Fibroblast of skin of abdomen (primary cell): ENCODE measurements around the gene SERPINI1. TPM values are rescaled to one million over a fixed set of nuclear protein-coding genes. Genes with fewer than 3 reads are reported as not detected.
A peak's percentile ranks its signal among the peaks of the same experiment; 100 is the strongest.

Source experiments
- DNase-seq: peaks from one replicate; pipeline ENCODE4 v3.0.0-alpha.2; 2013
- polyA plus RNA-seq, 2 experiments: library from polyadenylated mRNA; unstranded; fragments of 120-200 nt; gene quantifications; one replicate each; pipeline ENCODE4 v1.2.1, GENCODE V29; 2013; ENCODE audit not compliant: insufficient read length in 2 of 2

Gene SERPINI1, protein sequence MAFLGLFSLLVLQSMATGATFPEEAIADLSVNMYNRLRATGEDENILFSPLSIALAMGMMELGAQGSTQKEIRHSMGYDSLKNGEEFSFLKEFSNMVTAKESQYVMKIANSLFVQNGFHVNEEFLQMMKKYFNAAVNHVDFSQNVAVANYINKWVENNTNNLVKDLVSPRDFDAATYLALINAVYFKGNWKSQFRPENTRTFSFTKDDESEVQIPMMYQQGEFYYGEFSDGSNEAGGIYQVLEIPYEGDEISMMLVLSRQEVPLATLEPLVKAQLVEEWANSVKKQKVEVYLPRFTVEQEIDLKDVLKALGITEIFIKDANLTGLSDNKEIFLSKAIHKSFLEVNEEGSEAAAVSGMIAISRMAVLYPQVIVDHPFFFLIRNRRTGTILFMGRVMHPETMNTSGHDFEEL
- 0.39 TPM for polyA plus RNA-seq (2013, experiment 1 of 2; ENCODE audit: insufficient read length)
- polyA plus RNA-seq (2013, experiment 2 of 2; ENCODE audit: insufficient read length): 0.42 TPM

DNA sequence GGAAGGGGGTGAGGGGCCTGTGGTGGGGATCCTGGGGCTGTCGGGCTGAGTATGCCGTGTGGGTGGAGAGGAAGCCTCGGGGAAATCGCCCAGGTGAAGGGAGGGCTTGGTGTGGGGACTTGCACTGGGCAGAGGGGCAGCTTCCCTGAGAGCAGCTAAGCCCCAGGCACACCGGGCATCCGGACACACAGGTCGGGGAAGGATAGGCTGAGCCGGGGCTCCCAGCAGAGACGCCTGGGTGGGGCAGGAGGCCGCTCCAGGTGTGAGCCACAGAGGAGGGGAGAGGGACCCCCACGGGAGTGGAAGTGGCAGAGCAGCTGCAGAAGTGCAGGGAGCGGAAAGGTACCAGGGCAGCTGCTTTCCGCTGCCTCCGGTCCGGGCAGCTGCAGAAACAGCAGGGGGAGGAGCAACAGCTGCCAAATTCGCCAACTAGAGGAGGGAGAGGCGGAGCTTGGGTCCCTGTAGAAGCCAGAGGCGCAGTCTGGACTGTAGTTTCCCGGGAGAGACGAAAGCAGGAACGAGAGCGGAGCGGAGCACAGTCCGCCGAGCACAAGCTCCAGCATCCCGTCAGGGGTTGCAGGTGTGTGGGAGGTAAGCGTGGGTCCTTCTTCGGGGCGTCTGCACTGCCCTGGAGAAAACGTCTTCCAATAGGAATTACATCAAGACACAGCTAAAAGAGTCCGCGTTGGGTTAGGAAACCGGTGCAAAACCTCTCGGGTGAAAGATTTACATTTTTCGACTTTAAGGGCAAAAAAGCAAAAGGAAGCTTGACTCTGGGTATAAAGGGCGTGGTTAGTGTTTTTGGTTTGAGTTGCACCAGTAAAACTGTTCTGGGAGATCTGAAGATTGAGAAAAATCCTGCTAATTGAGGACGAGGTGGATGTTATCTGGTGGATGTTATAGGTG lies at the start of gene SERPINI1:
SERPINI1 (plus strand) TSS at position 489 of the 906 bp plus-strand sequence. CDS start 53,408 bp downstream, outside the sequence.
- peak; percentile 84 for DNase-seq

DNA sequence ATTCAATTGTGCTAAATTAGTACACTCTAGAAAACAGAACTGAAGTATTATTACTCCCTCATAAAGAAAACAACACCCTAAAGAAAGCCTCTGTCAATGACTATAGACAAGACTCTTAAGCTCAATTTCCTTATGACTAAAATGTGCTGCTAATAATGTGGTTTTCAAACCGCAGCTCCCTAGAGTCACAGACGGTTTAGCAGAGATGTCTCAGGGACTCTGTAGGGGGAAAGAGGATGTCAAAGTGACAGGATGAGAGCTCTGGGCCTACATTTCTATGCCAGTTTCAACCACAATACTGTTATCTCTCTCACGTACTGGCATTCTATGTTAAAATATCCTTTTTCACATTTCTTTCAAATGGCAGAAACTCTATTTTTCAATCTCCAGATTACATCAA lies 44.2 kb upstream of the SERPINI1 start:
- peak; percentile 6 for DNase-seq

DNA sequence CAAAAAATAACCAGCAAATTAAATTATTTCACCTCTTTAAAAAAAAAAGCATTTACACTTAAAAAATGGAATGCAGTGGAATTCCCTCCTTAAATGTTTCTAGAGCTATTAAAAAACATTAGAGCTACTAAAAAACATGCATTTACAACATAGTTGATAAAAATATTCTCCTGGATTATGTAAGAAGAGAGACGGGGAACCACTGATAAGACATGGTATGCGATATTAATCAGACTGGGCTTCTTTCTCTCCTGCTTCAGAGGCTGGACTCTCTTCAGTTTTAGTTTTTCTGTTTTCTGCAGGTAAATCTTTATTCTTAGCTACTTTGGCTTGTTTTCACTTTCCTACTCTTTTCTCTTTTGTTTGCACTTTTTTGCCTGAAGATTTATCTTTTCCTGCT lies 41.4 kb upstream of the SERPINI1 start:
- no peak for DNase-seq

DNA sequence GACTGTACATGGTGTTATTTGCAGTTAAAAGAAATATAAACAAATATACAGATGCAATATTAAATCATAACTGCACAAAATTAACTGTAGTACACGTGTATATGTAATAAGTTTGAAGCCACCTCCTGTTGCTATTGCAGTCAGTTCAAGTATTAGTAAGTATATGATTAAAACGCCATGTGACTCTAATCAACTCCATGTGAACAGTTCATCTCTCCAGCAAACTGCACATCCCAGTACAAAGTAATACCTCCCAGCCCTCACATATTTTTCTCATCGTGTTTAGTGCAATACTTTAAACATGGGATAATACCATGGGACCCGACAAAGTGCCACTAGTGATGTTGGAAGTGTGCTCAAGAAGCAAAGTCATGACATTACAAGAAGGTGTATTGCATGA lies 35.5 kb upstream of the SERPINI1 start:
- peak; percentile 17 for DNase-seq

DNA sequence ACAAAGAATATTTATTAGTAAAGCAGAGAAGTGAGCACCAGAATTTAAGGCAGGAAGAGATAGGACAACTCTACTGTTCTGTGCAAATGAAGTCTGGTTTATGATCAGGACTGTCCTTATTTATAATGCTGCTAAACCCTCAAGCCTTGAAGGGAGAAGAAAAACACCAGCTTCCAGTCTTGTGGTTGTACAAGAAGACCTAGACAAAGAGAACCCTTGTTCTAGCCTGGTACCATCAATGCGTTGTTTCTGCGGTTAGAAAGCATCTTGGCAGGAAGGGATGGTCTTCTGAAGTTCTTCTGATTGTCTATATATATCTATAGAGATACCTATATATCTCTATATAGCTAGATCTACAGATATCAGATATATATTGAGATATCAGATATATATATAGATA lies 34.6 kb upstream of the SERPINI1 start:
- no peak for DNase-seq

DNA sequence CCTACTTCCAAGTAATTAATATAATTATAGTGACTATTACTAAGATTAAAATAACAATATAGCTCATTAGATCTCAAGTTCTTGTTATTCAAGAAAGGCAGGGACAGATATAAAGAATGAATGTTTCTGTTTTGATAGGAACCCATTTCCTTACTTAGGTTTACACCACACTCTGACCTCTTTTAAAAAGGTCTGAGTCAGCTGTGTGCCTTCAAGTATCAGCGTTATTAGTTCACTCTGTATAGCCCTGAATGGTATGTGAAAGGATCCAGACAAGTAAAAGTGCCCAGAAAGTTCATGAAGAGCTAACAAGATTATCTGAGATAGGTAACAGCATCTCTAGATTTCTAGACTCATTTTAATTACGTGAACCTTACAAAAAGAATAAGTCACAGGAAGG lies 29.7 kb upstream of the SERPINI1 start:
- no peak for DNase-seq

DNA sequence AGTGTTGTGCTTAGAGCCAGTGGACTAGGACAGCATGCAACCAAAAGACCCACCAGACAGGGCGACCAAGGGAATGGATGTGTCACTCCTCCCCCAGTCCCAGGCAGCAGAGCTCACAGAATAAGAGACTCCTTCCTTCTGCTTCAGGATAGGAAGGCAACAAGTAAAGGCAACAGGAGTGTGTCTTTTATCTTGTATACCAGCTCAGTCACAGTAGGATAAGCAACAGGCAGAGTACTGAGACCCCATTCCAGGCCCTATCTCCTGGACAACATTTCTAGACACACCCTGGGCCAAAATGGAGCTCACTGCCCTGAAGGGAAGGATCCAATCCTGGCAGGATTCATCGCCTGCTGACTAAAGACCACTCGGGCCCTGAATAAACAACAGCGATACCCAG lies 25.8 kb upstream of the SERPINI1 start:
- DNase-seq: no peak

DNA sequence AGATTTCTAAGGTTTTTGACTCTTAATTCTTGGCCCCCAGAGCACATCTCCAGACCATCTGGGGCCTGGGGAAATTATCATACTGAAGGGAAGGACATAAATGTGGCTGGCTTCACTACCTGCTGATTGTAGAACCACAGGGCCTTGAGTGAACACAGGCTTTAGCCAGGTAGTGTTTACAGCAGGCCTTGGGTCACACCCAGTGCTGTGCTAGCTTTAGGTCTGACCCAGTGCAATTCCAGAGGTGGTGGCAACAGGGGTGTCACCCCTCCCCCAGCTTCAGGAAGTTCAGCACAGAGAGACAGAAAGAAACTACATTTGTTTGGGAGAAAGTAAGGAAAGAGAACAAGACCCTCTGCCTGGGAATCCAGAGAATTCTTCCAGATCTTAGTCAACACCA lies 25.0 kb upstream of the SERPINI1 start:
- DNase-seq: no peak

DNA sequence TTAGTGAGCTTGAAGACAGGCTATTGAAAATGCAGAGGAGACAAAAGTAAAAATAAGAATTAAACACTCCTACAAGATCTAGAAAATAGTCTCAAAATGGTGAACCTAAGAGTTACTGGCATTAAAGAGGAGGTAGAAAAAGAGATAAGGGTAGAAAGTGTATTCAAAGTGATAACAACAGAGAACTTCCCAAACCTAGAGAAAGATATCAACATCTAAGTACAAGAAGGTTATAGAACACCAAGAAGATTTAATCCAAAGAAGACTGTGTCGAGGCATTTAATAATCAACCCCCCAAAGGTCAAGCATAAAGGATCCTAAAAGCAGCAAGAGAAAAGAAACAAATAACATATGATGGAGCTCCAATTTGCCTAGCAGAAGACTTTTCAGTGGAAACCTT lies 24.1 kb upstream of the SERPINI1 start:
- no peak for DNase-seq

DNA sequence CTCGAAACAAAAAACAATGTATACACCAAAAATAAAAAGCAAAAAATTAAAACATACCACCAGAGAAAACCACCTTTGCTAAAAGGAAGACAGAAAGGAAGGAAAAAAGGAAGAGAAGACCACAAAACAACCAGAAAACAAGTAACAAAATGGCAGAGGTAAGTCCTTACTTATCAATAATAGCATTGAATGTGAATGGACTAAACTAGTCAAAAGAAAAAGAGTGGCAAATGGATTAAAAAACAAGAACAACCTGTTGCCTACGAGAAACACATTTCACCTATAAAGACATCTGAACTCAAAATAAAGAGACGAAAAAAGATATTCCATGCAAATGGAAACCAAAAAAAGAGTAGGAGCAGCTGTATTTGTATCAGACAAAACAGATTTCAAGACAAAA lies 23.1 kb upstream of the SERPINI1 start:
- DNase-seq: no peak

DNA sequence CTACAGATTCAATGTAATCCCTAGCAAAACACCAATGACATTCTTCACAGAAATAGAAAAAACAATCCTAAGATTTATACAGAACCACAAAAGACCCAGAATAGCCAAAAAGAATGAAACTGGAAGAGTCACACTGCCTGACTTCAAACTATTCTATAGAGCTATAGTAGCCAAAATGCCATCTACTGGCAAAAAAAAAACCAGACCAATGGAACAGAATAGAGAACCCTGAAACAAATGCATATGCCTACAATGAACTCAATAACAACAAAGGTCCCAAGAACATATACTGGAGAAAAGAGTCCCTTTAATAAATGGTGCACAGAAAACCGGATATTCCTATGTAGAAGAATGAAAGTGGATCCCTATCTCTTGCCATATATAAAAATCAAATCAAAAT lies 20.6 kb upstream of the SERPINI1 start:
- DNase-seq: no peak

DNA sequence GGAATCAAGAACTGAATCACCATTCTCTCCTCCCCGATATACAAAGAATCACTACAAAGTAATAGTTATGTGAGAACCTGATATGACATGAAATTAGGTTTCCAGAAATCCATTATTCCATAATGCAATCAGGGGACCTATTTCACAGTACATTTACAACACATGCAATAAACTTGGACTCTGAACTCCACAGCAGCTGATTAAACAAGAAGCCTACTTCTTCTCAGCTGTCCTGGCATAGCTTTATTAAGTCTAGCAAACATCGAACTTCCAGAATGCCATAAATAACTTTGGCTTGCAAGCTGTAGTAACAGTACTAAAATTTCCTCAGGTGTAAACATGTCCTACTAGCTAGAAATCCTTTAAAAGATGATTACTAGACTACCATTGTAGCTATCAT lies 18.6 kb upstream of the SERPINI1 start:
- no peak for DNase-seq

DNA sequence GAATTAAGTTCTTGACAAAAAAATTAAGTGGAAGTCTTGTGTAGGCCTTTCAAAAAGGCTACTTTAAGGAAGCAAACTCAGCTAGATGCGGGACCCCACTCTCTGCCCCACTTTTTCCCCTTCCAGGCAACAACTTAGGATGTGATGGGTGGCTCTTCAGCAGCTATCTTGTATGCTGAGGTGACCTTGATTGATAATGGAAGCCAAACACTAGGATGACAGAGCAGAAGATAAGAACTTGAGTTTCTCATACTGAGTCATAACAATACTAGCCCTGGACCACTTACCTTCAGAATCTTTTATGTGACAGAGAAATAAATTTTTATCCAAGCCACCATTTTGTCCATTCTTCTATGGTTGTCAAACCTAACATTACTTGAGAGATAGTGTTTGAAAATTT lies 16.9 kb upstream of the SERPINI1 start:
- no peak for DNase-seq

DNA sequence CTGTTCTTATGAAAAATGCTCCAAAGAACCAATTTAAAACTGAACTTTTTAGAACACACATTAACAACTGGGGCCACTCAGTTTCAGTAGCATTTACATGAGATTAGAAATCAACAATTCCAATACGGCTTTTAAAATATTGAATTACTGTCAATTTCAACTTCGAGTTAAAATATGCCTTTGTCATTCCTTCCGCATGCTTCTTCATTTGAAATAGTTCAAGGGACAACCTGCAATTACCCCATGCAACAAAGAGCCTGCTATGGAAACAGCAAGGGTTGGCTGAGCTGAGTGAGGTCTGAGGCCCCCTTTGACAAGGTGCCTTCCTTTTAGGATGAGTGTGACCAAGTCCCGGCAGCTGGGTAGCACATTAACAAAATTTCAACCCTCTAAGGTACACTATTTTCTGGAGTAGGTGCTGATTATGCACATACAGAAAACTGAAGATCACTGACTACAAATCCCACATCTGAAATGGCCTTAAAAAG lies 12.5 kb upstream of the SERPINI1 start:
- DNase-seq: no peak

DNA sequence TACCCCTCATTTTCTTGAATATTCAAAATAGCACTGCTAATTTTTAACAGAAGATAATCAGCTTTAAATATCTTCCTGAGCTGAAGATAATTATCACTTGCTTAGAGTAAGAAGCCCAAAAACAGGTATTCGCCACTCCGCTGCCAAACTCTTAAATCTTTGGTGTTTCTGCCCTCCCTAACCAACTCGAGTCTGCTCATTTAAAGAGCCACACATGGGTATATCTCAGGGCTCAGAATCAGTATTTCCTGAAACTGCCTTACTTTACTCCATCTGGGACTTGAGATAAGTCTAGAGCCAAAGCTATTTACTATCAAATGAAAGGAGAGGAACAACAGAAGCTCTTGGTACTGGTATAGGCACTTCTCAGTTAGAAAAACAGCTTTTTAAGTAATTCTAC lies 11.6 kb upstream of the SERPINI1 start:
- DNase-seq: no peak

DNA sequence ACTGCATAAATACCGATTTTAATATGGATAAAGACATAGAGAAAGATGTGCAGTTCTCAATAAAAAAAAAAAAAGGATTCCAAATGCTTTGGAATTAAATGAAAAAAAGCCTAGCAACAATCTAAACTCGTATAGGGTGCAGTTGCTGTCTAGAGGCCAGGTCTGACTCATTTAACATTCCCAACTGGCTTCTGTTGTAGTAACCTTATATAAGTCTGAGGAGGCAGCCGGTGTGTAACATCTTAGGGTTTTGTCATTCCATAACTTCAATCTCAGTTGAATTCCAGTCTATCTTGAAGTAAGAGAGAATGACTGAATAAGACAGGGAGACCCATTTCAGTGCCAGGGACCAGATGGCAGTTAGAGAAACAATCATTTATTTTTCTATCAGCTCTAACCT lies 7.3 kb upstream of the SERPINI1 start:
- peak; percentile 80 for DNase-seq

DNA sequence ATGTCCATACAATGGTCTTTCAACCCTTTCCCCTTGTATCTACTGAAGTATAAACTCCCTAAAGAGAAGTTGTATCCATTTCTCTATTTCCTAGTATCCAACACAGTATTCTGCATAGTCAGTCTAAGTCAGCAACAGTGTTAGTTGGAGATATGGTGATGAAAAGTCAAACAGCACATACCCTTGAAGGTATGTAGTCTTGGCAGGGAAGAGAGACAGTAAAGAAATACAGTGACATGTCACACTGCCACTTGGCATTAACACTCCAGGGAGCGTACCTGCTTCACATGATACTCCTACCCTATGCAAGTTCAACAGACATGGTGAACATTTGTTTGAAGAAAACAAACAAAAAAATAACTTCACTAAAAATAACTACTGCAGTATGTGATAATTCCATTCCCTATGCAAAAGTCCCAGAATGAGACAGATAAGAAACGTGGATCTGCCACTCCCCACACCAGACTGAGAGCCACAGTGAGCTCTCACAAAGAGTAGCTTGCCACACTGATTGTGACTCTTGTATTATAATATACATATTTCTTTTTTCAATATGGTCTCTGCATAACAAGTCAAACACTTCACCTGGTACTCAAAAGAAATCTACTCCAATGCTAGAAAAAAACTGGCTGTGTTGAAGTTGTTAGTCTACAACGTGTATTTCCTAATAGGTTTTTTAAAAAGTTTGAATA lies 6.7 kb upstream of the SERPINI1 start:
- DNase-seq: no peak

DNA sequence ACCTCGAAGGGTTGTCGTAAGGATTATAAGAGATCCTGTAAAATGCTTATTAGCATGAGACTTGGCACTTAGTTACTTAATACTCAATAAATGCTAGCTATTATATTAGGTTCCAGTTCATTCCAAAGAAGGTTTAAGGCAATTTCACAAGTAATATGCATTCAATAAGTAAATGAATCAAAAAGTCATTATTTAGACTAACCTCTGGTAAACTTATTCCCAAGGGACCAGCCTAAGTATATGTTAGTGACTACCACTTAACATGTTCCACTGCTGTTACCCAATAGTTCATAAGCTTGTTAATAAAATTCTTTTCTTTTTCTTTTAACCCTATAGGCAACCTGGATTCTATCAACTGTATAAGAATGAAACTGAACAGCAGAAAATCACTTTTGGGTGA lies 5.9 kb upstream of the SERPINI1 start:
- DNase-seq: no peak

DNA sequence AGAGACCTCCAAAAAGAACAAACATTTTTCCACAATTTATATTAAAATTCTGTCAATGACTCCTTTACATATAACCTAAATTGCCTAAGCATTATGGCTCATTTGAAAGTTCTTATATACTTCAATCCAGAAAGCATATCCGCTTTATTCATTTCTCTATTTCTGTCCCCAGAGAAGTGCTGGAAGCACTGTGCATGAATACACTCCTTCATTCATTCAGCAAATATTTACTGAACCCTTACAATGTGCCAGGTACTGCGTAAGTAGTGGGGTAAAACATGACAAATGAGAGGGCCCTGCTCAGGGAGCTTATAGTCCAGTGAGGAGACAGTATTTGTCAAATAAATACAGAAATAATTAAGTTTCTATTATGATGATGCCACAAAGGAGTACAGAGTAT lies 4.1 kb upstream of the SERPINI1 start:
- no peak for DNase-seq

DNA sequence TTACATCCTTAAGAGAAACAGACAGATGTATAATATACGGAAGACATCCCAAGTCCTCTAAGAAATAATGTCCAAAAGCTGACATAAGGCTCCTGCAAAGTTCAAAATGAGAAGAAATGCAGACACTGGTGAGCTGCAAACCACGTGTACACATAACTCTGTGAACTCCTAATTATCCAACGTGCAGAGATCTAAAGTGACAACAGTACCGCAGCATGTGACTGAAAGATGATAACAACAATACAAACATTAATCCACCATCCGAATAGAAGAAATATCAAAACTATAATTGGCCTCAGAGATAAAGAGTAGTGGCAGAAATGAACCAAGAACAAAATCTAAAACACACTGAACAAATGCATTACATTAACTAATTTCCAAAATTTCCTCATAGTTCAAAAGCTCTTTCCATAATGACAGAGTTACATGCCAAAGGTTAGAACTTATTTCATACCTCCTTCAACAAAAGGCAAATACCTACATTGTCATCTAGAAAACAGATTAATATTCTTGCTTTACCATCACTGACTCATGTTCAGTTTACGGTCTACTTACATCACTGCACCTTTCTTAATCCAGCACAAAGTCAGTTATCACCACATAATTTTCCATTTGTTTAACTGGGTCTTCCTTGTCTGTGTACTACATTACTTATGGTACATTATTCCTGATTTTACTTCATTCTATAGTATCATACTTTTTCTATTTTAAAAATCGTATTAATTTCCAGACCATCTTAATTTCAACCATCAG lies 3.0 kb upstream of the SERPINI1 start:
- DNase-seq: no peak

DNA sequence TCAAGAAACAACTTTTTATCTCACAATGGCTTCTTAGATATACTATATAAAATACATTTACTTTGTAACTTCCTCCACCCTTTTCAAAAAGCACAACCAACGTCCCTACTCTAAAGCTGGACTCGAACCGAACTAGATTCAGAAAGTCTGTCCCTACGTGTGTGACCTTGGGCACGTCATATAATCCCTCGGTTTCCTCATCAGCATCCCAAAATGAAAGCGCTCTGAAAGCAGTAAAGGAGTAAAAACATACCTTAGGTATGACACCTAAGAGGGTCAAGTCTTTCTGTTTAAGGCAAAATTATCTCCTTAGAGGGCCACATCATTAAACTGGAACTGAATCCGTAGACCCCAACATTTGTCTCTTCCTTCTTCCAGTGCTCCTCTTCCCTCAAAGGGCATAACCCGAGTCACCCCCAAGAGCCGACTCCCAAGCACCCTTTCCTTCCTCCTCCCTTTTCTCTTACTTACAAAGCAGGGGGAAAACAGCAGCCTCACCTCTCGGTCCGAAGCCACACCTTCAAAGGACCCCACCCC lies 1.5 kb upstream of the SERPINI1 start:
- DNase-seq: peak; percentile 1
